HG03575 (cell line): ENCODE data around the gene CPB2.

Source experiments
- ATAC-seq: cut with Tn5 transposase; IDR thresholded peaks from one replicate; pipeline ENCODE4 v1.9.1; 2021; ENCODE audit not compliant: unreplicated experiment, insufficient number of reproducible peaks, low FRiP score; ENCODE audit errors: extremely low read depth

Gene CPB2

GRCh38 chr13:46129124-46129523 is 24.3 kb upstream of the CPB2 start:
- ATAC-seq = no peak

GRCh38 chr13:46127358-46128023 is 22.7 kb upstream of the CPB2 start:
- ATAC-seq = no peak

- ATAC-seq = no peak
These were observed 21.9 kb upstream of the CPB2 start for GRCh38 chr13:46126552-46127357.

GRCh38 chr13:46126056-46126455 is 21.2 kb upstream of the CPB2 start:
- no peak for ATAC-seq

GRCh38 chr13:46124967-46125933 is 20.4 kb upstream of the CPB2 start:
- ATAC-seq = no peak

GRCh38 chr13:46124531-46124966 is 19.7 kb upstream of the CPB2 start:
- no peak for ATAC-seq

GRCh38 chr13:46122304-46122703 is 17.5 kb upstream of the CPB2 start:
- ATAC-seq = no peak

- ATAC-seq = no peak
These were observed 16.8 kb upstream of the CPB2 start for GRCh38 chr13:46121597-46122163.

GRCh38 chr13:46121033-46121432 is 16.2 kb upstream of the CPB2 start:
- no peak for ATAC-seq

- ATAC-seq = no peak
These were observed 15.2 kb upstream of the CPB2 start for GRCh38 chr13:46119883-46120614.

- no peak for ATAC-seq
These were observed 12.0 kb upstream of the CPB2 start for GRCh38 chr13:46116653-46117502.

- ATAC-seq = no peak
These were observed 9.8 kb upstream of the CPB2 start for GRCh38 chr13:46114613-46115012.

GRCh38 chr13:46113596-46113995 is 8.8 kb upstream of the CPB2 start:
- no peak for ATAC-seq

- no peak for ATAC-seq
These were observed 6.3 kb upstream of the CPB2 start for GRCh38 chr13:46111151-46111550.

- no peak for ATAC-seq
These were observed 4.6 kb upstream of the CPB2 start for GRCh38 chr13:46109451-46109850.

- ATAC-seq = no peak
These were observed 2.1 kb upstream of the CPB2 start for GRCh38 chr13:46106839-46107371.

GRCh38 chr13:46103037-46103436 is 1.8 kb downstream of the CPB2 start:
- ATAC-seq = no peak
